ENCODE measurements around the gene GABRA1.

GRCh38 chr5:161924270-161924669 is 76.3 kb downstream of the GABRA1 start:
- TF ChIP-seq POLR2AphosphoS5 (IDR thresholded peaks at IDR 0.05) (no peak), CTCF (IDR thresholded peaks at IDR 0.05) (no peak), EP300 (IDR thresholded peaks at IDR 0.05) (no peak), POLR2A (IDR thresholded peaks at IDR 0.05) (no peak)
